Renal cortex interstitium (tissue), 11 donors: ENCODE results near the gene ENOX1. TPM values are rescaled to one million over a fixed set of nuclear protein-coding genes. Genes with fewer than 3 reads are reported as not detected.
A peak's percentile ranks its signal among the peaks of the same experiment; 100 is the strongest.

Experiments used
- DNase-seq, 11 donors: peaks; one replicate each; pipeline ENCODE4 v3.0.0-alpha.2; 2013; ENCODE audit warnings: low read depth in 9 of 11, low spot score in 4 of 11; ENCODE audit errors: extremely low read depth in 1 of 11
- polyA plus RNA-seq, 3 donors: library from polyadenylated mRNA; unstranded; fragments of 120-200 nt; gene quantifications; one replicate each; pipeline ENCODE4 v1.2.1, GENCODE V29; 2013; ENCODE audit not compliant: insufficient read length in 3 of 3

Gene ENOX1
- polyA plus RNA-seq, 3 donors, result 8.4 to 11.1 (median 9.7) TPM

DNA sequence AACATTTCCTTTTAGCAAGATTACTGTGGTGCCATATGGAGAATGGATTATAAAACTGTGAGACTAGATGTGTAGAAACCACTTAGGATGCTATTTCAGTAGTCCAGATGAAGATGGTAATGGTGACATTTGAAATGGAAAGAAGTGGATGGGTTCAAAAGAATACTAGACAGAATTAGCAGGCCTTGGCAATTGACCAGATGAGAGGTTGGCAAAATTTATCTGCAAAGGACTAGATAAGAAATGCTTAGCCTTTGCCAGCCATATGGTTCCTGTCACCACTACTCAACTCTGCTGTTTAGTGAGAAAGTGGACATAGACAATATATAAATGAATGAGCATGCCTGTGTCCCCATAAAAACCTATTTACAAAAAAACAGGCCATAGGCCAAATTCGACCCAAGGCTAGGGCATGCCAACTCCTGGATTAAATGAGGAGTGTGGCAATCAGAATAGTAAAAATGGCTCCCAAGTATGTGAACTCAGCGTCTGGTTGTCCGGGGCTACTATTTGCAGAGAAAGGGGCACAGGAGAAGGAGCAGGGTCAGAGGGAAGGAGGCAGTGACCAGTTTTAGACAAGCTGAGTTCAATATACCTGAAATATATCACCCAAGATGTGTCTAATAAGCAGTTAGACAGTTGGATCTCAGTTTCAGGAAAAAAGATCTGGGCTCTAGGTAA lies 98.4 kb downstream of the ENOX1 start:
- no peak for DNase-seq

DNA sequence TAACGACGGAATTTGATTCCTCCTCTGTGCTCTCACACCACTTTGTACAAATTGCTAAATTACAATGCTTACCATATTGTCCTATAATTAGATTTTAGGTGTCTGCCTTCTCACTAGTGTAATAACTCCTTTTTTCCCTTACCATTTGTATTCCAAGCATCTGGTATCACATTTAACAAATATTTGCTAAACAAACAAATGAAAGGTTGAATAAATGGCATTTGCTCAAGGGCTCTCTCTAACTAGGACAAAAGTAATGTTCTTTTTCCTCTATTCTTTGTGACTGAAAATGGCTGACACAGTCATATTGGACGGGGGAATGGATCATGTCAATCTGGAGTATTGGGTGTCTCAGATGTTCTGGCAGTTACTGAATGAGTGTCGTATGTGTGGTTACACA lies 99.7 kb downstream of the ENOX1 start:
- DNase-seq, result no peak

DNA sequence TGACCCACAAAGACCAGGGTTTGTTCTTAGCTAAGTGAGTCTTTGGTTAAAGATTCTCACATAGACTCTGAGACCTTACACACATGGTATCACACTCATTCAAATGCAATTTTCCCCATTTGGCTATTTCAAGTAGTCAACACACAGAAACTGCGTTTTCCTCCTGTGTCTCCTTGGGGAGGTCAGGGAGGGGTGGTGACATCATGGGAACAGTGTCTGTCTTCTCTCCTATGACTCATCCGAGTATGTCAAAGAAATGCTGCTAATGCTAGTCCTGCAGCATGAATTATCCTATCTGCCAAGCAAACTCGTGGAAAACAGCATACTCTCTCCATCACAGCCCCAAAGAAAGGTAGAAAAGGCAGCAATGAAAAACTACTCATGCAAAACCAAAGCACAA lies 100.2 kb downstream of the ENOX1 start:
- DNase-seq, result no peak

DNA sequence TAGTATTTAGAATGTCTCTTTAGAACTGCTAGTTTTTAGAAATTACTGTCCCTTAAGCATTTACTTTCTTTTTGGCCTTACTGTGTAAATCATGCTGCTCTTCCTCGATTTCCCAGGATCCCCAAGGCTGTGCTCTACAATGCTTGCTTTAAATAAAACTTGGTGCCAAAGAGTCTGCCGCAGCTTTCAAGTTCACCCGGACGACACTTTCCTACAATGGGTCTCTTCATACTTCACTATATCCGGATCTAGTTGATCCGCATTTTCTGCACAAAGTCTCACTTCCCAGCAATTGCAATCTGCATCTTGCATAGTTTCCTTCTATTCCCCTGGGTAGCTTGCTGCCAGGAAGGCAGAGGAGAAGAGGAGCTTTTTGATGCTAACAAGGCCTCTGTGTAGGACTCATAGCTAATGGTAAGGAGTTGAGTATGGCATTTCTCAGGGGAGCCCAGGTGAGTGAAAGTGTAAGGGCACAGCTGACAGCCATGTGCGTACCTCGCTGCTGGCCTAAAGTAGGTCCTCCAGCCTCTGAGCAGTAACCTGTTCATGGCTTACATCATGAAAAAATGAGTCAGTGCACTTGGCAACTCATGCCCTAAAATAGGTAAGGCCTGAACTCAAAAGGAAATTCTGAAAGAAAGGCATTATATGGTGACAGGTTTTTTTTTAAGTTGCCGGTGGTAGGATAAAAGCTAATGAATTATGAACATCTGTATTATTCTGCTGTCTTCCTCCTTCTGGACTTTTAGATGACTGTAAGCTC lies 101.6 kb downstream of the ENOX1 start:
- DNase-seq, result no peak

DNA sequence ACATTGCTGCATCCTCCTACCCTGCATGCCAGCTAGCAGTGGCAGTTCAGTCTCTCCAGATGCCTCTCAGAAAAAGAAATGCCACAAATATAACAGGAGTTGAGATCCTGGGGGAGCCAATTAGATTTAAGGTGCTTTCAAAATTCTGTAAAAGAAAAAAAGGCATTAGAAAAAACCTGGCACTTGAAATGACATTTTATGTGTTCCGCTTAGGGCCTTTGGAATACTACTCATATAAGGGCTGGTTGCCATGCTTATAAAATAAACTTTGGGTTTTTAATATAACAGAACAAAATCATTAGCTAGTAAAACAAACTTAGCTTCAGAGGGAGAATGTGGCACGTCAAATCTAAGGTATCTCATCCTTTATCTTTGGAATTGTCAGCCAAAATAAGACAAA lies 104.1 kb downstream of the ENOX1 start:
- DNase-seq, result no peak

DNA sequence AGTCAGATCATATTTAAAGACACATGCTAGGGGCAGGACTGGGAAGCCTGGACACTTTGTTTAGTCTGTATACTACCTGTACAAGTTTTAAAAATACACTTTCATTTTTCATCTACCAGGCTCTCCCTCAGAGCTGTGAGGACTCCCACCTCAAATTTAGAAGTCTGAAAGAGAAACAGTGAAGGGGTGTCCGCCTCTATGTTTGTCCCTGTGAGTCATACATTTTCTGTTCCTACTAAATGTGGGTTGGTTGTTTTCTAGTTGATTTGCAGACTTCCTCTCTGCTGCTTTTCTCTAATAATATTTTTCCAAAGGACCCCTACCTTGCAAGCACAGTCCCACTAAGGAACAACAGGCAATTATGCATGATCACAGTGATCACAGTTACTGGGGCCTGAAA lies 110.5 kb downstream of the ENOX1 start:
- DNase-seq, result no peak

DNA sequence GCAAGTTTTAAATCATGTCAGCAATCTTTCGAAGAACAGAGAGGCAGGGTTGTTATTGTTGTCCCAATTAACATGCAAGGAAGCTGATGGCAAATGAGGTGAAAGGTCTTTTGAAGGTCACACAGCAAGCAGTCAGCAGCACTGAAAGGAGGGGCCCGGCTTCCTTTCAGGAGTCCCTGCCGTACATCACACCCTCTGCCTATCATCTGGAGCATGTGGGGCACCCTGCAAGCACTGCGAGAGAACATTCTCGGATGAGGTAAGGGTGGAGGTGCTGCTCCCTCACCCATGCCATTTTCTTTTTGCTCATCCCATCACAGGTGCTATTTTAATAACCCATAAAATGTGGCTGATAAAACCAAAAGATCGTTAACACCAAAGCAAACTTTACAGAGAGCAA lies 111.2 kb downstream of the ENOX1 start:
- no peak for DNase-seq

DNA sequence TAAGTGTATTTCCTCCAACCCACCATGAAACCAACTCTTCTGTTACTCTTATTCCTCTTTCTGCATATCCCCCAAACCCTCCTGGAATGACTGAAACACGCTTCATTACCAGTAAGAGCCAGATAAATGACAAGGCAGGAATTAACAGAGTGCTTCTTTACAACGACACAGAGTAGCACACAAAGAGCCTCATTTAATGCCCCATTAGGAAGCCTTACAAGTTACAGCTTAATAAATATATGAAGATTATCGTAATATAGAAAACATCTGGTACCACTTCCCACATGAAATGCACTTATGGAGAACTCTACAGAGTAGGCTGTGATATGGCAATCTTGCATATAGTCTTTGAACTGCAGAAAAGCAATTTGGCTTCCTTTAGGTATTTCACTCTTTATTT lies 116.8 kb downstream of the ENOX1 start:
- DNase-seq, result no peak

DNA sequence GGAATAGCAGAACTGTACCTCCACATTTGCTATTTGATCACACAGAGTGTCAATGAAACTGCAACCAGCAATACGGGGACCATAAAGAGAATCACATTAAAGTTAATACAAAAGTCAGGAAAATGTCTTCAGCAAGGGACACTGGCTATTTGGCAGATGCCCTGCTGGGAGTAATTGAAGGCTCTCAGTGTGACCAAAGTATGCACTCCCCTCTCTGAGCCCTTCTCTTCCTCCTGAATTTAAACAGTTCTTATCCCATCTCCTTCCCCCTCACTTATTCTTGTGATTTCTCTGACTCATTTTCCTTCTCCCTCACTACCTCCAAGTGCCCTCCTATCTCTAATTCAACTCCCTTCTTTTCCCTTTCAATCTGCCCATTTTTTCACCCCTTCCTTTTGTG lies 117.7 kb downstream of the ENOX1 start:
- DNase-seq, result no peak

DNA sequence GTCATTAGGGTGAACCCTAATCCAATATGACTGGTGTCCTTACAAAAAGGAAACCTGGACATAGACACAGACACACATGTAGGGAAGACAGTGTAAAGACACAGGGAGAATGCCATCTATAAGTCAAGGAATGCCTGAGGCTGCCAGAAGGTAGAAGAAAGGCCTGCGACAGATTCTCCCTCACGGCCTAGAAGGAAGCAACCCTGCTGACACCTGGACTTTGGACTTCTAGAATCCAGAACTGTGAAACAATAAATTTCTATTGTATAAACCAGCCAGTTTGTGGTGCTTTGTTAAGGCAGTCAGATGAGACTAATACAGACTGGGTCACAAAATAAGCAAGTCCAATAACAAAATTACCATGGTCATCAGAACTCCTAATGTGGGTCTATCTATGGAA lies 120.4 kb downstream of the ENOX1 start:
- no peak for DNase-seq

DNA sequence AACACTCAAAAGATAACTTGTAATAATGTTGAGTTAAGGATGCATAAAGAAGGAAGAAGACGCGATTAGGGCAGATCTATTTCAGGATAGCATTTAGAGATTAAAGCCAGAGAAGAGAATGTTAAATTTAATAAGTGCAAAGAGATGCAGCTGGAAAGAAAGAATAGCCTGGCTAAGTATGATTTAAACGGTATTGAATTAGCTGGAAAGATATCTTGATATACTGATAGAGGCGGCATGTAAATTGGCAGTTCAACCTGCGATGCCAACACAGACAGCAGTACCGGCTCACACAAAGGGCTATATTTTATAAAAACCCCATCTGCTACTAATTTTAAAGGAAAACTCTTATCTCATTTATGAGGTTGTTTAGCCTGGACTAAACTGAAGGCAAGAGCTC lies 121.4 kb downstream of the ENOX1 start:
- DNase-seq, result no peak

DNA sequence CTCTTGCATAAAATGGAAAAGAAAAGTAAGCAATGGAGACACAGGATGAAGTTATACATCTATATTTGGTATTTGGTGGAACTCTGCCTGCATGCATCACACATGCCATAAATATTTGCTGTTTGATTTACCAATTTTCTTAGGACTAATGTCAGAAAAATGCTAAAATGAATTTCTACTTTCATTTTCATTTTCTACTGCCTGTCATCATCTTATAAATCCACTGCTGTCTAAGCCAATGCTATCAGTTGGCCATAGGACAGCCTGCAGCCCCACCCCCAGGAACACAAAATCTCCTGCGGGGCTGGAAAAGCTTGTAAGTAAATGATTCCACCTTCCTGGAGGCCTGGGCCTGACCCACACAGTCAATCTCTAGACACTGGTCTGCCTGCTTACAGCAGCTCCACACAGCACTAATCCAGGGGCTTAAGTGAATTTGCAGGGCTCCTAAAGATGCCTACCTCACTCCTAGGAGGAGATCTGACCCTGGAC lies 122.0 kb downstream of the ENOX1 start:
- DNase-seq, result peak in 1 of 11 donors; percentile 20

DNA sequence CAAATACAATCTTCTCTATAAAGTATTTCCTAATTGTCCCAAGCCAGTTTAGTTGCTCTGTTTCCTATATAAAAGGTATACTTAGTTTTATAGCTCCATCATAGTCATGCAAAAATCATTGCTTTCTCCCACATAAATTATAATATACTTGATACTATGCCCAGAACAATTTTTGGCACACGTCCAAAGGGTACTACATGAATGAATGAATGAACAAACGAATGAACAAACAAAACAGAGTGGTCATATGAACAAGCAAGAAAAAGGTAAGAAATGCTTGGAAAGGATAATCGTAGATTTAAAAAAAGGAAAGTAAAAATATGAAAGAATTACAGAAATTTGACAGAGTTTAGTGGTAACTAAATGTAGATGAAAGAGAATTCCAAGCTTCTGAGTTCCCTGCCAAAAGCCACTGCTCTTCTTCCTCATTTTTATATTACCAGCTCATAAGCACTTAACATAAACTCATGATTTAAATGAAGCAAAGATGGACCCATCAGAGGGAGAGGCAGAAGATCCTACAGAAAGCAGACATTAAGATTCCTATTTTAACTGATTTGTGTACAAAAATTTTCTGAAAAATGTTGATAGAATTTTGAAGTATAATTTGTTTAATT lies 123.2 kb downstream of the ENOX1 start:
- no peak for DNase-seq

DNA sequence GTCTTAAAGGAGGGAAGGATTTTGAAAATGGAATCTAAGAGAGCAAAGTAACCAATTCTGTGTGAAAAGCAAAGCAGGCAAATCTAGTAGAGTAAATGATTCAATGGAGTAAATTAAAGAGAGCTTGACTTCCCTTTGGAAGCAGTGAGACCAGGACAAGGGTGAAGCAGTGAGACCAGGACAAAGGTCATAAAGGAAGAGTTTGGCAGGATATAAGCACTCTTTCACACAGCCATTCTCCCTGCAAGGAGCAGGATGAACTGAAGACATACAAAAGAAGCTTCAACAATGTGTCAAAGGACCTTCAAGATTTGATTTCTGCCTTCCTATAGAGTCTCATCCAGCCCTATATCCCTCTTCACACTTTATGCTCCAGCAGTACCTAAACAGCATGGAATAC lies 123.8 kb downstream of the ENOX1 start:
- no peak for DNase-seq

DNA sequence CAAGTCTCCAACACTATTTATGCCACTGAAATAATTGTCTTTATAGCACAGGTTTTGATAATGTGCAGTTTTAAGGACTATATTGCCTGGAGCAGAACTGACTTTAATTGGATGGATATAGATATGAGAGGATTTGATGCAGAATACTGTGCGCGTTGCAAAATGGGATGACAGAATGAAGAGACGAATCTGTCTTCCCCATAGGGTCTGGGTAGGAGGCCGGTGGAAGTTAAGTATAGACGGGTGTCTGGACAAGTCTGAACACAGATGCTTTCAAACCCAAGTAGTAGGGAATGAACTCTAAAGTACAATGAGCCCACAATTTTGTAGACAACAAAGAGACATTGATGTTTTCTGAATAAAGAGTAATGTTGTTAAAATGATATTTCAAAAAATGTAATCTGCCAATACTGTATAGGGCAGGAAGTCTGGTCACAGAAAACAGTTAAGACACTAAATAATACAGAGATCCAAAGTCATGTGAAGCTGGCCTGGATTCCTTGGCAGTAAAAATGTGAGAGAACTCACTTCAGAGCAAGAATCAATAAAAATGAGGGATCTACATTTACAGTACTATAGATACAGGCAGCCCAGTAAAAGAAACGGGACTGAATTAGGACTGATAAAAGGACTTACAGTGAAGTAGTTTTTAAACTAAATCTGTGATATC lies 125.5 kb downstream of the ENOX1 start:
- DNase-seq, result no peak

DNA sequence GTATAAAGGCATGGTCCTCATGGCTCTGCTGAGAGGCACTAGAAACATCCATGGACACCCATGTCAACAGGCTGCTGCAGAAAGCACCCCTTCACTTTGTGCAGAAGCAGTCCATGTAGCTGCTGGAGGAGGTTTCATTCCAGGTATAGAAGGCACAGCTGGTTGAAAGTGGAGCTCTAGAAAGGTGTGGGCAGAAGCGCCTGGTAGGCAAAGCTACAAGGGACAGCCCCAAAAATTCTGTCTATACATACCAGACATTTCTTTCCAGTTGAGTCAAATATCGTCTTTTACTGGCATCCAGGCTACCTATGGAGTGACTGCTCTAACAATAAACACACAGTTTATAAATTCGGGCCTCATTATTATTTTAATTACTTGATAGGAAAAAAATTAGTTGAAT lies 129.3 kb downstream of the ENOX1 start:
- no peak for DNase-seq

DNA sequence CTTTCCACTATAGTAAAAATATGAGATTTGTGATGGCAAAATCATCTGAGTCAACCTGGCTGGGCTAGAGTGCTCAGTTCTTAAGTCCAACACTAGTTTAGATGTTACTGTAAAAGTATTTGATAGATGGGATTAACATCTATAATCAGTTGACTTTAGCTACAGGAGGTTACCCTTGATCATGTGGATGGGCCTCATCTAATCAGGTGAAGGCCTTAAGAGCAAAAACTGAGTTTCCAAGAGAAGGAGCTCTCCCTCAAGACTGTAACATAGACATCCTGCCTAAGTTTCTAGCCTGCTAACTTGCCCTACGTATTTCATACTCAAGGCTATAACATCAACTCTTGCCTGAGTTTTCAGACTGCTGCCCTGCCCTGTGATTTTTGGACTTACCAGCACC lies 132.8 kb downstream of the ENOX1 start:
- DNase-seq, result no peak

DNA sequence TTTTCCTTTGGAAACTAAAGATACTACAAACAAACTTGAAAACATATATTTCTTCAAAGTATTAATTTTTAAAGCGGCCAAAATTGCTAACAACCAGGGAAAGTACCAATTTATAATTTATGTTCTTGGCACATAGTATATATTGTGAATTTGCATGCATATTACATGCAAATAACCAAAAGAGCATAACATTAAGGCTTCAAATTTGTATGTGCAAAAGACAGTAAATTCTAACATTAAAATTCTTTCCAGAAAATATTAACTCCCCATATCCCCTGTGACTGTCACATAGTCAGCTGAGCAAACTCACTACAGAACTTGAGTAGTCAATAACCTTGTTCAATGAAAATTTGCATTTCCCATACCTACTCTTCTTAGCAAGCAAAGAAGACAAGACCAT lies 133.4 kb downstream of the ENOX1 start:
- no peak for DNase-seq

DNA sequence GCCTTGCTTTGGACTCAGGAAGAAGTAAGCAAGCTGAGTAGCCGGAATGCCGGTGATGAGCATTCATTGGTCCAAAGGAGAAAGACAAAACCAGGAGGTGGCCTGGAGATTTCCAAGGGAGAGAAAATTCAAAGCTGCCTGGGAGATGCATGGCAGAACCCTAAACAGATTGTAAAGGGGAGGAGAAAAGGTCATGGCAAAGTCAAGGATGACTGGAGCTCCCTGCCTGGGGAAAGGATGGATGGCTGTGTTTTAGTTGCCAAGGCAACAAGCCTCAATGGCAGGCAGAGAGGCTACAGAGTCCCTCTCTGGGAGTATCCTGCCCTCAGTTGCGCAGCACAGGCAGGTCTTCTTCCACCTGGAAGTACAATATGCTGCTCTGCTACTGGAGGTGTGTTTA lies 134.0 kb downstream of the ENOX1 start:
- DNase-seq, result peak in 5 of 11 donors; percentile 12 to 39 (median 25)

DNA sequence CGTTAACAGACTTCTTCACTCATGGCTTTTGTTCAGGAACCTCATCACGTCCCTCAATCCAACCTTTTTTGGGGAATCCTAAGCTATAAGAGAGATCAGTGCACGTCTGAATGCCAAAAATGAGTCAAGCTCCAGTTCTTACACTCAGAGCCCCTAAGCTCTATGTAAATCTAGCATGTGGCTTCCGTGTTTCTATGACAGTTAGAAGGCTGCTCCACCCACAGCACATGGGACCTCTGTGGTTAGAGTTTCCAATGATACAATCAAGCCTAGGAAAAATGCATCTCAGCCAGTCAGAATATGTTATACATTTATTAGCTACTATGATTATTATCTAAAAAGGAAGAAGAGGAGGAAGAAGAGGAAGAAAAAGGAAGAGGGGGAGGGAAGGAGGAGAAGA lies 135.9 kb downstream of the ENOX1 start:
- DNase-seq, result no peak
